K562 (cell line): ENCODE data around the gene TAF4. TPM values are rescaled to one million over a fixed set of nuclear protein-coding genes. Genes with fewer than 3 reads are reported as not detected.

Source experiments
- ATAC-seq: fragments of 200-7000 bp; cut with Tn5 transposase; 3 replicates; pipeline ENCODE4 v1.9.1; 2020; ENCODE audit warnings: moderate library complexity
- BruUV-seq: library from RNA; stranded (reverse); fragments of 400-500 nt; replicated peaks from 2 replicates; lab custom pipeline; 2021; lab: Mats Ljungman, UMichigan
- CTCF ChIA-PET: fragments of 300-600 bp; formaldehyde crosslinking; extraction: SDS; loops from one replicate; lab custom pipeline; 2021; ENCODE audit warnings: low intra/inter-chr PET ratio; lab: Yijun Ruan, JAX
- POLR2A ChIA-PET: fragments of 300-600, 350-650 bp; sonication (Branson Sonifier 250); formaldehyde crosslinking; extraction: SDS; loops from one replicate; lab custom pipeline; 2021; ENCODE audit warnings: antibody characterized with exemption, inconsistent platforms; lab: Yijun Ruan, JAX
- DNase-seq, 4 experiments: peaks; one replicate each; pipeline versions ENCODE4 v3.0.0 to v3.0.0-alpha.2; 2011 to 2018; ENCODE audit warnings: low spot score in 3 of 4, mixed read lengths in 3 of 4; ENCODE audit errors: extremely low read depth in 1 of 4
- FAIRE-seq: peaks from 2 replicates; lab custom pipeline; 2011; peaks lifted over from hg19 to GRCh38; lab: Jason Lieb, UNC
- H2AFZ ChIP-seq: 2 replicates; pipeline ENCODE4 v1.6.0; 2011; ENCODE audit warnings: low read depth, low read length, control low read depth, inconsistent platforms
- H3K27ac ChIP-seq: fragments of 200-600 bp; 3 replicates; pipeline ENCODE4 v1.8.0; 2011; ENCODE audit warnings: low read depth, mild to moderate bottlenecking, control low read depth, inconsistent platforms, low read length, moderate library complexity, mixed read lengths; ENCODE audit errors: extremely low read depth
- H3K27me3 ChIP-seq, 2 experiments: fragments of 300-600 bp in 1 of 2; 2 replicates in 1 of 2; 3 replicates in 1 of 2; pipeline versions ENCODE4 v1.6.0 to v1.8.0; 2011; ENCODE audit warnings: inconsistent platforms in 2 of 2, low read length in 2 of 2, mild to moderate bottlenecking in 1 of 2, mixed read lengths in 1 of 2, moderate library complexity in 1 of 2; ENCODE audit not compliant: control insufficient read depth in 2 of 2, insufficient read depth in 2 of 2
- H3K36me3 ChIP-seq: fragments of 300-600 bp; 3 replicates; pipeline ENCODE4 v1.8.0; 2011; ENCODE audit warnings: mild to moderate bottlenecking, low read length, inconsistent platforms; ENCODE audit not compliant: control insufficient read depth, insufficient read depth
- H3K4me1 ChIP-seq, 2 experiments: fragments of 200-600 bp in 1 of 2; replicated peaks in 1 of 2; 2 replicates in 1 of 2; 3 replicates in 1 of 2; pipeline versions ENCODE4 v1.5.1 to v1.8.0; 2011; ENCODE audit warnings: inconsistent platforms in 2 of 2, low read length in 2 of 2, mild to moderate bottlenecking in 1 of 2, mixed read lengths in 1 of 2, moderate library complexity in 1 of 2; ENCODE audit not compliant: control insufficient read depth in 2 of 2, insufficient read depth in 2 of 2
- H3K4me2 ChIP-seq: 2 replicates; pipeline ENCODE4 v1.6.1; 2011; ENCODE audit warnings: low read length, control low read depth, inconsistent platforms, mixed read lengths; ENCODE audit not compliant: insufficient read depth
- H3K4me3 ChIP-seq: fragments of 200-600 bp; sonication (generic), shearing (Covaris generic); 2 replicates; pipeline ENCODE4 v1.5.1; 2016; ENCODE audit warnings: control low read depth, inconsistent platforms
- H3K79me2 ChIP-seq: fragments of 200-600 bp; 3 replicates; pipeline ENCODE4 v1.8.0; 2011; ENCODE audit warnings: low read length, inconsistent platforms; ENCODE audit not compliant: control insufficient read depth, insufficient read depth
- H3K9ac ChIP-seq, 2 experiments: 2 replicates each; pipeline versions ENCODE4 v1.6.0 to v1.6.1; 2011; ENCODE audit warnings: low read depth in 2 of 2, low read length in 2 of 2, control low read depth in 1 of 2, inconsistent platforms in 1 of 2, mild to moderate bottlenecking in 1 of 2, mixed read lengths in 1 of 2; ENCODE audit not compliant: insufficient read depth in 1 of 2
- H3K9me1 ChIP-seq: one replicate; pipeline ENCODE4 v1.6.0; 2011; ENCODE audit warnings: inconsistent platforms, mild to moderate bottlenecking, low read length, moderate library complexity; ENCODE audit not compliant: control insufficient read depth, insufficient read depth
- H3K9me3 ChIP-seq: replicated peaks from 2 replicates; pipeline ENCODE4 v1.5.1; 2011; ENCODE audit warnings: low read depth, low read length, inconsistent platforms; ENCODE audit not compliant: control insufficient read depth, insufficient read depth
- H4K20me1 ChIP-seq: replicated peaks from 2 replicates; pipeline ENCODE4 v1.6.1; 2011; ENCODE audit warnings: low read length, inconsistent platforms, mixed read lengths; ENCODE audit not compliant: control insufficient read depth, insufficient read depth
- ADNP ChIP-seq: fragments of 200-800 bp; sonication (Bioruptor generic); IDR thresholded peaks from 2 replicates; pipeline ENCODE4 v1.6.1; 2016; ENCODE audit warnings: missing genetic modification characterization, missing compliant biosample characterization
- CC2D1A ChIP-seq: fragments of 450-650 bp; IDR thresholded peaks from 2 replicates; pipeline ENCODE4 v1.6.1; 2017; ENCODE audit warnings: mild to moderate bottlenecking
- CREM ChIP-seq: IDR thresholded peaks from 2 replicates; pipeline ENCODE4 v1.6.1; 2014; ENCODE audit warnings: antibody characterized with exemption, low read depth
- DEAF1 ChIP-seq: fragments of 450-650 bp; formaldehyde crosslinking; IDR thresholded peaks from 2 replicates; pipeline ENCODE4 v1.4.0; 2020; ENCODE audit warnings: mild to moderate bottlenecking, moderate library complexity
- KLF16 ChIP-seq: IDR thresholded peaks from 2 replicates; pipeline ENCODE4 v1.6.1; 2016; ENCODE audit warnings: antibody characterized with exemption
- L3MBTL2 ChIP-seq: fragments of 450-650 bp; IDR thresholded peaks from 2 replicates; pipeline ENCODE4 v1.6.1; 2016; ENCODE audit warnings: mild to moderate bottlenecking, moderate library complexity
- MAX ChIP-seq: sonication (generic); formaldehyde crosslinking; IDR thresholded peaks from 2 replicates; pipeline ENCODE4 v1.9.0; 2022; ENCODE audit warnings: mild to moderate bottlenecking, missing genetic modification reagents
- MNT ChIP-seq, 2 experiments: fragments of 450-650 bp; conservative IDR thresholded peaks; 2 replicates each; pipeline ENCODE4 v1.6.1; 2017; ENCODE audit warnings: mild to moderate bottlenecking in 2 of 2, moderate library complexity in 2 of 2
- RAD21 ChIP-seq, 2 experiments: fragments of 250-450 bp in 1 of 2; fragments of 450-650 bp in 1 of 2; sonication (Bioruptor Pico) in 1 of 2; formaldehyde crosslinking in 1 of 2; IDR thresholded peaks in 1 of 2; conservative IDR thresholded peaks in 1 of 2; 2 replicates each; pipeline versions ENCODE4 v1.4.0 to v1.8.0; 2020 to 2022; ENCODE audit warnings: mild to moderate bottlenecking in 2 of 2, moderate library complexity in 1 of 2
- RB1 ChIP-seq: fragments of 450-650 bp; IDR thresholded peaks from 2 replicates; pipeline ENCODE4 v1.6.1; 2017; ENCODE audit warnings: low read depth, mild to moderate bottlenecking
- TEAD4 ChIP-seq, 2 experiments: sonication (generic) in 1 of 2; formaldehyde crosslinking in 1 of 2; IDR thresholded peaks; 2 replicates each; pipeline versions ENCODE4 v1.6.1 to v1.8.0; 2012 to 2022; ENCODE audit warnings: borderline replicate concordance in 1 of 2, inconsistent platforms in 1 of 2, low read length in 1 of 2, mild to moderate bottlenecking in 1 of 2, missing genetic modification reagents in 1 of 2
- ZEB2 ChIP-seq: fragments of 450-650 bp; IDR thresholded peaks from 2 replicates; pipeline ENCODE4 v1.6.1; 2016
- ZNF668 ChIP-seq: fragments of 250-450 bp; sonication (Bioruptor Pico); IDR thresholded peaks from 2 replicates; pipeline ENCODE4 v1.8.0; 2022; ENCODE audit warnings: mild to moderate bottlenecking, inconsistent platforms
- ZNF696 ChIP-seq: fragments of 250-450 bp; sonication (Bioruptor Pico); conservative IDR thresholded peaks from 2 replicates; pipeline ENCODE4 v1.4.0; 2020; ENCODE audit warnings: mild to moderate bottlenecking, moderate library complexity
- WGBS: fragments of 100-300 bp; shearing (Covaris generic); methylation state at CpG from one replicate; pipeline ENCODE4 v1.1.6; 2016; ENCODE audit warnings: low coverage, mixed read lengths; ENCODE audit not compliant: insufficient coverage; ENCODE audit errors: missing lambda C conversion rate; 5-methylcytosine and 5-hydroxymethylcytosine counted together
- in situ Hi-C: fragments of 300-500 bp; cut with MboI; formaldehyde crosslinking; loops from 4 replicates; pipeline ENCODE4 v1.15.0; 2018; ENCODE audit warnings: inconsistent platforms, mixed read lengths
- intact Hi-C: fragments of 100-400 bp; cut with micrococcal nuclease; formaldehyde crosslinking; loops from 2 replicates; pipeline ENCODE4 v1.14.2; 2022
- polyA plus RNA-seq, 8 experiments: library from polyadenylated mRNA; depleted of rRNA in 4 of 8; stranded (reverse) in 5 of 8; unstranded in 3 of 8; fragments of >200 nt; fragmentation: Nextera tagmentation in 2 of 8; fragmentation: Illumina TruSeq in 1 of 8; extraction: Ambion mirVana in 2 of 8; extraction: Trizol in 1 of 8; gene quantifications; 2 replicates each; pipeline versions ENCODE4 v1.2.1 to v1.2.3, GENCODE V29; 2011 to 2014; ENCODE audit warnings: inconsistent platforms in 1 of 8, missing spikeins in 1 of 8
- total RNA-seq, 7 experiments: library from RNA; depleted of rRNA in 6 of 7; stranded (reverse); fragments of >200 nt in 6 of 7; fragmentation: Illumina TruSeq in 2 of 7; extraction: Trizol in 2 of 7; gene quantifications; 2 replicates each; pipeline versions ENCODE4 v1.2.1 to v1.2.3, GENCODE V29; 2011 to 2021; ENCODE audit warnings: low replicate concordance in 1 of 7

The TAF4 gene
- total and polyA plus RNA-seq, 9 of the 15 experiments (the other 6 are each of a cell fraction or from before 2014, with no cell fraction given), result 0.44 to 28.3 (median 5.6) TPM

- intact Hi-C loops, result loop anchor here (5.0 kb wide), 3 partner anchors 36 to 116 kb away; partner anchors contain the start of genes LSM14B, PSMA7 and SS18L1
- H3K36me3 ChIP-seq, result peaks cover 6% of the 10 kb centered on the region; the same call in 2 of the 3 replicates
- TF ChIP-seq CREM, result 0 out of 2 replicates have a peak, but pooled peaks have one; percentile 2
- TF ChIP-seq MNT (conservative IDR thresholded peaks at IDR 0.05), result peak; percentile 64 to 82
- no peak for TF ChIP-seq ZNF696 (CRISPR knock-in tag)
- TF ChIP-seq RB1, result peak; percentile 9; the same call in 1 of the 2 replicates
- TF ChIP-seq DEAF1 (CRISPR knock-in tag), result peak; percentile 33; the same call in 1 of the 2 replicates
- TF ChIP-seq MAX (CRISPR knock-in tag), result peak; percentile 71
- peak; percentile 68 for TF ChIP-seq KLF16
- peak; percentile 48; the same call in 1 of the 2 replicates for TF ChIP-seq CC2D1A
- 0 out of 2 replicates have a peak, but pooled peaks have one; percentile 12 for TF ChIP-seq TEAD4 (IDR thresholded peaks at IDR 0.05; ENCODE audit: low read length)
- TF ChIP-seq TEAD4 (CRISPR knock-in tag; IDR thresholded peaks at IDR 0.05; ENCODE audit: borderline replicate concordance), result no peak
- no peak for TF ChIP-seq ADNP (tag)
- peak; percentile 56; the same call in 1 of the 2 replicates for TF ChIP-seq L3MBTL2
- no peak for TF ChIP-seq ZEB2
- TF ChIP-seq ZNF668 (CRISPR knock-in tag), result no peak
- TF ChIP-seq RAD21 (CRISPR knock-in tag; conservative IDR thresholded peaks at IDR 0.05 in 1 of 2, IDR thresholded peaks at IDR 0.05 in 1 of 2), result peak; percentile 41 to 73
Observed at GRCh38 chr20:62025832-62026563, 39.7 kb downstream of the TAF4 start.

More at GRCh38 chr20:62025832-62026563, 39.7 kb downstream of the TAF4 start:
- in situ Hi-C loops, result no loop called here
- WGBS, result 25% methylated on average over 22 of the region's 22 CpGs
- Histone ChIP-seq H3K27me3 (no peaks in the 10 kb centered on the region), H3K4me1 (peaks cover 20 to 50% of the 10 kb centered on the region in 2 experiments), H3K9me3 (no peaks in the 10 kb centered on the region), H2AFZ (peak overlapping the region; percentile 87), H4K20me1 (no peaks in the 10 kb centered on the region; the same call in 1 of the 2 replicates), H3K9ac (peak overlapping the region; percentile 59 to 85), H3K9me1 (peaks cover 2% of the 10 kb centered on the region), H3K4me3 (no peak overlapping the region), H3K27ac (peak overlapping the region; percentile 81), H3K79me2 (peaks cover 94% of the 10 kb centered on the region), H3K4me2 (peak overlapping the region; percentile 75)
- POLR2A ChIA-PET, result interaction anchor here (0.6 to 1.2 kb wide), 7 partner anchors 10 to 821 kb away, joined by 3 to 7 read pairs (median 4); no protein-coding TSS in a partner anchor
- BruUV-seq, result no TSS peak
- FAIRE-seq, result peak; percentile 76
- peak; percentile 89 for ATAC-seq
- CTCF ChIA-PET, result no interaction called here
- DNase-seq, result peak; percentile 59 to 74 (median 66)
